Measurements from ENCODE around the gene UBE2Q2. TPM values are rescaled to one million over a fixed set of nuclear protein-coding genes. Genes with fewer than 3 reads are reported as not detected.

Gene UBE2Q2
- total and polyA plus RNA-seq, 10 donors: 22.9 to 38.0 (median 30.8) TPM

- 74 to 80% (median 75%) methylated on average over 9 of the region's 9 CpGs for WGBS, 5 donors
- intact Hi-C loops (cut with DNase I; ENCODE audit: low total_unique reads): no loop called here
- H3K36me3 ChIP-seq: peaks cover 0 to 74% (median 20%) of the 10 kb centered on the region in 6 donors
- TF ChIP-seq POLR2A (IDR thresholded peaks at IDR 0.05) (no peak), CTCF (IDR thresholded peaks at IDR 0.05 in 8 of 11, conservative IDR thresholded peaks at IDR 0.05 in 3 of 11) (peak in 8 of 11 experiments; percentile 15 to 42 (median 32))
- H3K4me1 ChIP-seq: peaks cover 0 to 43% (median 11%) of the 10 kb centered on the region in 6 donors
- peak overlapping the region in 2 of 8 donors; percentile 20 to 37 for H3K27ac ChIP-seq
- no peaks in the 10 kb centered on the region for H3K9me3 ChIP-seq
- H3K4me3 ChIP-seq: no peak overlapping the region
- DNase-seq: no peak
- H3K27me3 ChIP-seq (replicated peaks in 1 of 7): no peaks in the 10 kb centered on the region
Measured at GRCh38 chr15:75921732-75922703, 78.8 kb downstream of the UBE2Q2 start.

- no peak overlapping the region for H3K27ac ChIP-seq
- peaks cover 0 to 52% (median 11%) of the 10 kb centered on the region in 6 donors for H3K4me1 ChIP-seq
- H3K4me3 ChIP-seq: no peak overlapping the region
- 83 to 92% (median 87%) methylated on average over 4 of the region's 4 CpGs for WGBS, 5 donors
- TF ChIP-seq POLR2AphosphoS5 (IDR thresholded peaks at IDR 0.05) (no peak), CTCF (IDR thresholded peaks at IDR 0.05 in 8 of 11, conservative IDR thresholded peaks at IDR 0.05 in 3 of 11) (no peak), POLR2A (IDR thresholded peaks at IDR 0.05) (no peak)
- no peaks in the 10 kb centered on the region for H3K27me3 ChIP-seq (replicated peaks in 1 of 7)
- intact Hi-C loops (cut with DNase I; ENCODE audit: low total_unique reads): no loop called here
- no peak for DNase-seq
- no peaks in the 10 kb centered on the region for H3K9me3 ChIP-seq
- peaks cover 0 to 62% (median 5%) of the 10 kb centered on the region in 6 donors for H3K36me3 ChIP-seq
Measured at GRCh38 chr15:75923756-75924155, 80.5 kb downstream of the UBE2Q2 start.

- H3K4me1 ChIP-seq: peaks cover 0 to 56% (median 12%) of the 10 kb centered on the region in 6 donors
- H3K27ac ChIP-seq: no peak overlapping the region
- no peak for DNase-seq
- no peak overlapping the region for H3K4me3 ChIP-seq
- WGBS, 5 donors: 95 to 100% (median 100%) methylated on average over 1 of the region's 1 CpG
- intact Hi-C loops (cut with DNase I; ENCODE audit: low total_unique reads): no loop called here
- TF ChIP-seq POLR2A (IDR thresholded peaks at IDR 0.05): no peak
- TF ChIP-seq POLR2AphosphoS5 (IDR thresholded peaks at IDR 0.05): no peak
- no peak for TF ChIP-seq CTCF (IDR thresholded peaks at IDR 0.05 in 8 of 11, conservative IDR thresholded peaks at IDR 0.05 in 3 of 11)
- peaks cover 0 to 60% (median 2%) of the 10 kb centered on the region in 6 donors for H3K36me3 ChIP-seq
- H3K27me3 ChIP-seq (replicated peaks in 1 of 7): no peaks in the 10 kb centered on the region
- H3K9me3 ChIP-seq: no peaks in the 10 kb centered on the region
Measured at GRCh38 chr15:75924576-75924975, 81.3 kb downstream of the UBE2Q2 start.

GRCh38 chr15:75925440-75925839 lies 82.2 kb downstream of the UBE2Q2 start:
- no peaks in the 10 kb centered on the region for H3K27me3 ChIP-seq (replicated peaks in 1 of 7)
- intact Hi-C loops (cut with DNase I; ENCODE audit: low total_unique reads): no loop called here
- H3K9me3 ChIP-seq: no peaks in the 10 kb centered on the region
- H3K27ac ChIP-seq: no peak overlapping the region
- 15 to 33% (median 19%) methylated on average over 2 of the region's 2 CpGs for WGBS, 5 donors
- DNase-seq: no peak
- no peak overlapping the region for H3K4me3 ChIP-seq
- peaks cover 0 to 65% (median 15%) of the 10 kb centered on the region in 6 donors for H3K4me1 ChIP-seq
- H3K36me3 ChIP-seq: peaks cover 0 to 60% (median 3%) of the 10 kb centered on the region in 6 donors
- TF ChIP-seq POLR2A (IDR thresholded peaks at IDR 0.05): no peak
- TF ChIP-seq CTCF (IDR thresholded peaks at IDR 0.05 in 8 of 11, conservative IDR thresholded peaks at IDR 0.05 in 3 of 11): no peak
- no peak for TF ChIP-seq POLR2AphosphoS5 (IDR thresholded peaks at IDR 0.05)

All from spleen (tissue), 11 donors.